K562 (cell line): ENCODE measurements around the gene PRCC. TPM values are rescaled to one million over a fixed set of nuclear protein-coding genes. Genes with fewer than 3 reads are reported as not detected.
A peak's percentile ranks its signal among the peaks of the same experiment; 100 is the strongest.

Experiments used
- ADNP ChIP-seq: fragments of 200-800 bp; sonication (Bioruptor generic); IDR thresholded peaks from 2 replicates; pipeline ENCODE4 v1.6.1; 2016; ENCODE audit warnings: missing genetic modification characterization, missing compliant biosample characterization
- ATF1 ChIP-seq, 2 experiments: fragments of 450-650 bp in 1 of 2; IDR thresholded peaks; 2 replicates each; pipeline ENCODE4 v1.6.1; 2016; ENCODE audit warnings: missing compliant biosample characterization in 1 of 2, missing genetic modification characterization in 1 of 2
- ATF4 ChIP-seq: fragments of 450-650 bp; formaldehyde crosslinking; IDR thresholded peaks from 2 replicates; pipeline ENCODE4 v1.4.0; 2022; ENCODE audit warnings: mild to moderate bottlenecking, moderate library complexity
- ATF6 ChIP-seq: sonication (generic); formaldehyde crosslinking; IDR thresholded peaks from 2 replicates; pipeline ENCODE4 v1.4.0; 2020; ENCODE audit warnings: mild to moderate bottlenecking, missing genetic modification reagents
- CAMTA2 ChIP-seq: fragments of 250-450 bp; sonication (Bioruptor Pico); conservative IDR thresholded peaks from 2 replicates; pipeline ENCODE4 v1.5.1; 2022
- ELF2 ChIP-seq: fragments of 250-450 bp; sonication (Bioruptor Pico); IDR thresholded peaks from 2 replicates; pipeline ENCODE4 v1.5.0; 2021; ENCODE audit warnings: mild to moderate bottlenecking
- ELF4 ChIP-seq: fragments of 450-650 bp; formaldehyde crosslinking; IDR thresholded peaks from 2 replicates; pipeline ENCODE4 v1.4.0; 2022; ENCODE audit warnings: missing genetic modification characterization
- HDAC1 ChIP-seq, 2 experiments: fragments of 450-650 bp; IDR thresholded peaks; 2 replicates each; pipeline ENCODE4 v1.6.1; 2016 to 2017; ENCODE audit warnings: inconsistent platforms in 1 of 2, mild to moderate bottlenecking in 1 of 2, moderate library complexity in 1 of 2
- HINFP ChIP-seq: fragments of 450-650 bp; conservative IDR thresholded peaks from 2 replicates; pipeline ENCODE4 v1.6.1; 2016; ENCODE audit warnings: missing genetic modification characterization, low read depth, mild to moderate bottlenecking, control low read depth, missing compliant biosample characterization
- MEIS2 ChIP-seq: fragments of 450-650 bp; IDR thresholded peaks from 2 replicates; pipeline ENCODE4 v1.6.1; 2014; ENCODE audit warnings: mild to moderate bottlenecking; ENCODE audit not compliant: partially characterized antibody
- NUFIP1 ChIP-seq: fragments of 450-650 bp; IDR thresholded peaks from 2 replicates; pipeline ENCODE4 v1.6.1; 2018; ENCODE audit not compliant: partially characterized antibody
- PRPF4 ChIP-seq: fragments of 200-400 bp; formaldehyde crosslinking; IDR thresholded peaks from one replicate; pipeline ENCODE4 v1.6.1; 2017; ENCODE audit warnings: low read length, low read depth, mild to moderate bottlenecking; ENCODE audit not compliant: insufficient read depth, poor library complexity, severe bottlenecking
- SMAD1 ChIP-seq: fragments of 150-350 bp; IDR thresholded peaks from 2 replicates; pipeline ENCODE4 v1.6.1; 2014; ENCODE audit warnings: low read length, low read depth; ENCODE audit not compliant: partially characterized antibody
- SMC3 ChIP-seq: conservative IDR thresholded peaks from 2 replicates; pipeline ENCODE4 v1.6.1; 2011; ENCODE audit warnings: low read depth, low read length, improper control_type of control experiment; ENCODE audit not compliant: insufficient read depth
- TGIF2 ChIP-seq: sonication (generic); formaldehyde crosslinking; IDR thresholded peaks from 2 replicates; pipeline ENCODE4 v1.8.1; 2022; ENCODE audit warnings: mild to moderate bottlenecking, missing genetic modification reagents, moderate library complexity
- USF1 ChIP-seq: sonication (generic); formaldehyde crosslinking; IDR thresholded peaks from 2 replicates; pipeline ENCODE4 v1.9.0; 2022; ENCODE audit warnings: mild to moderate bottlenecking, missing genetic modification reagents
- ZFP91 ChIP-seq: sonication (generic); formaldehyde crosslinking; IDR thresholded peaks from 2 replicates; pipeline ENCODE4 v1.8.0; 2022; ENCODE audit warnings: mild to moderate bottlenecking, missing genetic modification reagents
- ZNF239 ChIP-seq: fragments of 250-450 bp; sonication (Bioruptor Pico); IDR thresholded peaks from 2 replicates; pipeline ENCODE4 v1.4.0; 2020; ENCODE audit warnings: mild to moderate bottlenecking
- ZNF583 ChIP-seq: fragments of 250-450 bp; sonication (Bioruptor Pico); IDR thresholded peaks from 2 replicates; pipeline ENCODE4 v1.4.0; 2020
- ZNF668 ChIP-seq: fragments of 250-450 bp; sonication (Bioruptor Pico); IDR thresholded peaks from 2 replicates; pipeline ENCODE4 v1.8.0; 2022; ENCODE audit warnings: mild to moderate bottlenecking, inconsistent platforms
- polyA plus RNA-seq, 8 experiments: library from polyadenylated mRNA; depleted of rRNA in 4 of 8; stranded (reverse) in 5 of 8; unstranded in 3 of 8; fragments of >200 nt; fragmentation: Nextera tagmentation in 2 of 8; fragmentation: Illumina TruSeq in 1 of 8; extraction: Ambion mirVana in 2 of 8; extraction: Trizol in 1 of 8; gene quantifications; 2 replicates each; pipeline versions ENCODE4 v1.2.1 to v1.2.3, GENCODE V29; 2011 to 2014; ENCODE audit warnings: inconsistent platforms in 1 of 8, missing spikeins in 1 of 8
- total RNA-seq, 7 experiments: library from RNA; depleted of rRNA in 6 of 7; stranded (reverse); fragments of >200 nt in 6 of 7; fragmentation: Illumina TruSeq in 2 of 7; extraction: Trizol in 2 of 7; gene quantifications; 2 replicates each; pipeline versions ENCODE4 v1.2.1 to v1.2.3, GENCODE V29; 2011 to 2021; ENCODE audit warnings: low replicate concordance in 1 of 7

Gene PRCC
- total and polyA plus RNA-seq, 9 of the 15 experiments (the other 6 are each of a cell fraction or from before 2014, with no cell fraction given) = 23.9 to 201 (median 41.1) TPM

GRCh38 chr1:156813750-156814570, 46.6 kb downstream of the PRCC start (continued):
- 0 out of 2 replicates have a peak, but pooled peaks have one; percentile 43 for TF ChIP-seq ATF4 (CRISPR knock-in tag)
- peak; percentile 15 for TF ChIP-seq NUFIP1
- TF ChIP-seq CAMTA2 (CRISPR knock-in tag) = no peak
- peak; percentile 63; the same call in 1 of the 2 replicates for TF ChIP-seq ZFP91 (CRISPR knock-in tag)
- peak; percentile 52; the same call in 1 of the 2 replicates for TF ChIP-seq ZNF668 (CRISPR knock-in tag)
- TF ChIP-seq USF1 (CRISPR knock-in tag) = peak; percentile 94
- peak; percentile 27; the same call in 1 of the 2 replicates for TF ChIP-seq TGIF2 (CRISPR knock-in tag)
- peak; percentile 72 for TF ChIP-seq ELF2
- peak; percentile 6 for TF ChIP-seq MEIS2
- peak; percentile 67; the same call in 1 of the 2 replicates for TF ChIP-seq ZNF583
- TF ChIP-seq ELF4 (CRISPR knock-in tag) = peak; percentile 67; the same call in 1 of the 2 replicates
- no peak for TF ChIP-seq ATF1 (CRISPR knock-in tag; IDR thresholded peaks at IDR 0.05)
- TF ChIP-seq ATF1 (tag; IDR thresholded peaks at IDR 0.05) = peak; percentile 59
- TF ChIP-seq ATF6 (CRISPR knock-in tag) = peak; percentile 98; the same call in 1 of the 2 replicates
- peak; percentile 14; the same call in 1 of the 2 replicates for TF ChIP-seq SMC3
- TF ChIP-seq HDAC1 (IDR thresholded peaks at IDR 0.05) = peak in 1 of 2 experiments; percentile 93; a peak in 2 of 4 replicates
- no peak for TF ChIP-seq HINFP (tag)
- TF ChIP-seq SMAD1 = peak; percentile 27
- no peak for TF ChIP-seq PRPF4
- TF ChIP-seq ADNP (tag) = no peak
- TF ChIP-seq ZNF239 = no peak; the same call in 1 of the 2 replicates
- TF ChIP-seq, all 486 proteins: peak for 163
